ENCODE measurements around the gene ATXN7L1.

- TF ChIP-seq CTCF (IDR thresholded peaks at IDR 0.05) (no peak), POLR2A (IDR thresholded peaks at IDR 0.05) (no peak)
These were observed 48.3 kb downstream of the ATXN7L1 start for GRCh38 chr7:105828141-105828540.

Measured in gastroesophageal sphincter (tissue), 3 donors.